Ureter (tissue), 1 donor: ENCODE data around the gene MYO1C. TPM values are rescaled to one million over a fixed set of nuclear protein-coding genes. Genes with fewer than 3 reads are reported as not detected.
A peak's percentile ranks its signal among the peaks of the same experiment; 100 is the strongest.
"Not testable (repeated sequence)": the region's sequence is repeated elsewhere in the genome, so short reads cannot be mapped to it uniquely, and the experiment has no call there.

Experiments used
- DNase-seq: peaks from one replicate; pipeline ENCODE4 v3.0.0-alpha.2; 2020; ENCODE audit warnings: low spot score
- total RNA-seq: library from RNA; stranded (reverse); gene quantifications from one replicate; pipeline ENCODE4 v1.2.4, GENCODE V29; 2023
- donor health status: DM: yes; HTN: yes; CAD: no.

The MYO1C gene
- total RNA-seq, 1 donor from 2014 or later, result 243 TPM

DNA sequence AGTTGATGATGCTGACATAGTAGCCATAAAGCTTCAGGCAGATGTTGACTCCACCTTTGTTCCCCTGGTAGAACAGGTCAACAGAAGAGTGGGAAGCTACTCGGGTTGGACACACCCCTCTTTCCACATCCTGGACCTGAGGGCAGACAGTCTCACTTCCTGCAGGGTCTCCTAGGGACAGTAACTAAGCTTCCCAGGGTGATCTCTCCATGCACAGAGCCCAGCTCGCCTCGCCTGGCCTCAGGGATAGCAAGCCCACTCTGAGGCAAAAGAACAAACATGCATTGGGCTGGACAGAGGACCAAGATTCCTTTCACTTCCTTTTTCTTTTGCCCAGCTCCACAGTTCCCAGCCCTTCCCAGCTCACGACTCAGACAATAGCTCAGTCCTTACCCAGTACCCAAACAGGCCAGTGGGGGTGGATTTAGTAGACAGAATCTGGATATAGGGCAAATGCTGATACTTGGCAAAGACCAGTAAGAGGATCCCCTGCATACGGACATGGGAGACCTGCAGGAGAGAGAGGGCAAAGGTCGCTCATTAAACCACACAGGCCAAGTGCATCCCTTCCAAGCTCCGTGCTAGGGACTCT lies 16.9 kb upstream of the MYO1C start:
- DNase-seq, result no peak

GRCh38 chr17:1508709-1509108 lies 16.2 kb upstream of the MYO1C start:
- not testable (repeated sequence) for DNase-seq

DNA sequence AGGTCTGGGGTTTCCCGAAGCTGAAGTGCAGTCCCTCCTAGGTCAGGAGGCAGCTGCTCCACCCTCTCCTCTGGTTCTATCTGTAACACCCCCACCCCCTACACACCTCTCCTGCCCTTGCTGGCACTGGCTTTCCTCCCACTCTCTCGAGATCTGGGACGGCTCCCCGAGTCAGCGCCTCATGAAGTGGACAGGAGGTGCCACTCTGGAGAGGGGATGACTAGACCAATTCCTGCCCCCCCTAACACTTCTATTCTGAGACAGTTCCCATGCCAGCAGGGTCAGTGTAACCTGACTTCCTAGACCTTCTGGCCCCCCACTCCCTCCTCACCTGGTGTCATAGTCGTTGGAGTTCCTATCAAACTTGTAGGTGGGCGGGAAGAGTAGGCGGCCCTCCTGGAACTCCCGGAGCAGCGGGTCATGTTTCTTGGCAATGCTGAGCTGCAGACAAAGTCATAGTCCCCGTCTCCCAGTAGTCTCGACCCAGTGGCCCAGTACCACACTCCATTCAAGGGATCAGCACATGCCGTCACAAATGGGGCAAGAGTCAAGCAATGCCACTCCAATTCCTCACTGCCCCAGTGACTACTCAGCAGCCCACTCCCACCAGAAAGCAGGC lies 14.3 kb upstream of the MYO1C start:
- DNase-seq, result no peak

- no peak for DNase-seq
Measured at GRCh38 chr17:1505586-1505985, 13.1 kb upstream of the MYO1C start.

DNA sequence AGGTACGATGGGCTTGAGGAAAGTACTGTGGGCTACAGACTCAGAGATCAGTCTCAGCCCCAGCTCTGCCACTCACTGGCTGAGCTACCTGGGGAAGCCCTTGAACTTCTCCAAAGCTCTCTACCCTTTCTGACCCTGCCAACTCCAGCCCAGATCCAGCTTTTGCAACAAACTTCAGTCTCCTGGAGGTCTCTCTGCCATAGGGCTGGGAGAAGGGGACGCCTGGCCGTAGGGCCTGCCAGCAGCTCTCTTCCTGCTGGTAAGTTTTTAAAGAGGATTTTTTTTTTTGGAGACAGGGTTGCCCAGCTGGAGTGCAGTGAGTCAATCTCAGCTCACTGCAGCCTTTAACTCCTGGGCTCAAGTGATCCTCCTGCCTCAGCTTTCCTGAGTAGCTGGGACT lies 12.4 kb upstream of the MYO1C start:
- DNase-seq, result no peak

DNA sequence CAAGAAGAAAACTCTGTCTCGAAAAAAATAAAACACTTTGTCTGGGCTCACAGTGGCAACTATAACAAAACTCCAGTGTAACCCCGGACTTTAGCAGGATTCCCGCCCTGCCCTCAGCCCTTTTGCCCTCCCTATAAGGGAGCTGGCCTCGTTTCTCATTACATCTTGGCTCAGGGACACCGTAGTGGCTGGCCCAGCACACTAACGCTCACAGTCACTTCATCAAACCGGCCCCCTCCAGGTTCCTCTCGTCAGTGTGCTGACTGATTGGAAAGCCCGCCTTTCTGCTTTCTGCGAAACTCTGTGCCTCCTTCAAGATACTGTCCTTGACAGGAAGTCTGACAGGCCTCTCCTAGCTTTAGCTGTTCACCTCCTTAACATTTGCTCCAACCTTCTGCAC lies 11.2 kb upstream of the MYO1C start:
- DNase-seq, result no peak

DNA sequence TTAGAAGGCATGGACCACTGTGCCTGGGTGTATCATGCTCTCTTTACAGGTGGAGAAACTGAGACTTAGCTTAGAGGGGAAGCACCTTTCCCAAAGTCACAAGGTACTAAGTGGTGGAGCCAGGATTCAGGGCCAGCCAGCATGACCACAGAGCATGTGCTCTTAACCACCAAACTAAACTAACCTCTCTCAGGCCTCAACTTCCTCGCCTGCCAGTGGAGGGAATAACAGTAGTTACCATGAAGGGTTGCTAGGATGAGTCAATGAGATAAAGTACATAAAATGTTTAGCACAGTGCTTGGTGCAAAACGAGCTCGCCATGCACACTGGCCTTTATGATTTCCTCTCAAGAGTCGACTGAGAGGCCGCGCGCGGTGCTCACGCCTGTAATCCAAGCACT lies 6.4 kb upstream of the MYO1C start:
- no peak for DNase-seq

GRCh38 chr17:1498233-1498632 lies 5.7 kb upstream of the MYO1C start:
- DNase-seq, result no peak

DNA sequence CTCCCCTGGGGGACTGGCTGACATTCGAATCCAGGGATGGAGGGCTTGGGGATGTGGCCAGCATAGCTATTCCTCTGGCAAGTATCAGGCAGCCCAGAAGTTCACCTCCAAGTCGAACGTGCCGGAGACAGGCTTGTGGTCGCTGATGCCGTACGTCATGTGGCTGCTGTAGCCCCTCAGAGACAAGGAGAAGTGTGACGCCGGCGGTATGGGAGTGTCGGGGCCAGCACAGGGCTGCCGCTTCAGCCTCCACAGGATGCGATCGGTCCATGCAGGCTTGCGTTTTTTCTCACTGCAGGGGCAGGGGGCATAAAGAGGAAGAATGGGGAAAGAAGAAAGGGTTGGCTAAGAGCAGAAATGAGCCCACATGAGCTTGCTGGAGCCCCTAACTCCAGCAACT lies 5.3 kb upstream of the MYO1C start:
- no peak for DNase-seq

GRCh38 chr17:1496869-1497268 lies 4.4 kb upstream of the MYO1C start:
- no peak for DNase-seq

- peak; percentile 77 for DNase-seq
Measured at GRCh38 chr17:1495265-1495989, 2.9 kb upstream of the MYO1C start.

GRCh38 chr17:1494736-1495253 lies 2.3 kb upstream of the MYO1C start:
- no peak for DNase-seq

GRCh38 chr17:1494203-1494602 lies 1.7 kb upstream of the MYO1C start:
- no peak for DNase-seq

DNA sequence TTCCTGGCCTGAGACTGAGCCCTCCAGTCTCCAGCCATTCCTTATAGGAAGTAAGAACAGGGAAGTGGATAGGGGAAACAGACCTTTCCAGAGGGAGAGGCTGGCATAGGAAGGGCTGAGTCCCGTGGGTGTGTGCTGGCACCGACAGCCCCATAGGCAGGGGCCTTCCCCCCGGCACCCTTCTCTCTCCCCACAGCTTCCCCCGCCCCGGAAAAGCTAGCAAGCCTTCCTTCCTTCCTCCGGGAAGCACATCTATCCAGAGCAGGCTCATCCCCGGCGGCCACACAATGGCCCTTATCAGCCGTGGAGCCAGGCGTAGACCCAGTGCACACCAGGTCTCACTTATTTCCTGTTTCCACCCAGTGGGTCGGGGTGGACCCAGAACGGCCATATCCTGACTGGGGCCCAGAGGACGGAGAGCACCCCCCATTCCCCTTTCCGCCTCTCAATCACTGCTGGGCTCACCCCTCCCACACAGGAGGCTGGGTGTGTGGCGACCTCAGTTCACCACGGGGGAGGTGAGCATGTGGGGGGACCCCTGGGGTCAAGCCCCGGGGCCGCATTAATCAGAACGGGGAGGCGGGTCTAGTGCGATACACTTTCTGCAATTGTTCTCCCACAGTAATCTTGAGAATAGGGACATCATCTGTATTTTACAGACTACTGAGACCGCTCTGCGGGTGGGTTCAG lies 950 bp upstream of the MYO1C start:
- no peak for DNase-seq

DNA sequence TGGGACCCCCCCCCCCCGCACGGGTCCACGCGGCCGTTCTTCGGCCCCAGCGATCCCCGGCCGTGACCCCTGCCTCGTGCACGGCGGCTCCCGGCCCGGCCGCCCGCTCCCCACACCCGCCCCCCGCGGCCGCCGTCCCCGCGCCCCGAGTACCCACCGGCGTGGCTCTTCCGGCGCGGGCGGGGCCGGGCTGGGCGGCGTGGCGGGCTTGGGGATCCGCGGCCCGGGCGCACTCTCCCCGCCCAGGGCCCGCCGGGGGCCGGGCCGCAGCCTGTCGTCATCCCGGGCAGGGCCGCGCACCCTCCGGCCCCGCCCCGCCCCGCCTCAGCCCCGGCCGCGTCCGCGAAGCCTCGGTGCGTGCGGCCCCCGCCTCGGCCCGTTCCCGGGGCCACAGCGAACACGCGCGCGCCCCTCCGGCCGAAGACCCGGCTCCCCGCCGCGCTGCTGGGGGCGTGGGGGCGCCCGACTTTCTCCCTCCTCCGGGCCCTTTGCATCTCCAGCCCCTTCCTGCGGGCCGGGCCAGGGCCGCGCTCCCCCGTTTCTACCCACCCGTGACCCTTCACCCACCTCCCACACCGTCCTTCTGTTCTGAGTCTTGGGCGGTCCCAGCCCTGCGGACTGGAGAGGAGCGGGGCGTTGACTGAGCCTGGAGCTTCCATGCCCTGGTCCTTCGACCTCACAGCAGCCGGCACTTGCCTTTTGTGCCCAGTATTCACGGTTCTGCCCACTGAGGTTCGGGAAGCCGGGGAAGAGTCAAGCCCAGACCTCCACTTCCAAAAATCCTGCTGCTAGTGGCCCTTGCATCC lies 840 bp downstream of the MYO1C start:
- DNase-seq, result no peak

- peak; percentile 80 for DNase-seq
Measured at GRCh38 chr17:1490643-1491442, 1.6 kb downstream of the MYO1C start.

DNA sequence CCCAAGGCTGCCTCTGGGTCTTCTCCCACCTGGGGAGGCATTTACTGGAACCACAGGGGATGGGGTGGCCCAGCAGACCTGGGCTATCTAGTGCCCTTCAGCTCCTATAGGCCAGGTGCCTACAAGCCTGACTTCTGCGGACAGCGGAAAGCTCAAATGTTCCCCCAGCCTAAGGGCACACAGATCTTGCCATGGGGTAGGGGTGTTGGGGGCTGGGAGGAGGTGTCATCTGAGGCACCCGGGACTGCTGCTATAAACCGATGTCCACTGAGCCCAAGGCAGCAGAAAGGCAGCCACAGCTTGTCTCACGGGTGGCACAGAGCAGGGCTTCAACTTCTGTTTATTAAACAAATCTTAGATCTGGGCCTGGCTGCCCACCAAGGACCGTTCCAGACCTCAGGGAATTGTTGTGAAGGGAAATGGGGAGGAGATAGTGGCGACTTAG lies 3.6 kb downstream of the MYO1C start:
- no peak for DNase-seq

GRCh38 chr17:1487939-1488825 lies 4.3 kb downstream of the MYO1C start:
- DNase-seq, result peak; percentile 83

GRCh38 chr17:1486802-1487695 lies 5.4 kb downstream of the MYO1C start:
- peak; percentile 92 for DNase-seq
